GM12878 (cell line): ENCODE data around the gene PAM. TPM values are rescaled to one million over a fixed set of nuclear protein-coding genes. Genes with fewer than 3 reads are reported as not detected.

ENCODE experiments used
- ATAC-seq: fragments of 200-7000 bp; cut with Tn5 transposase; 3 replicates; pipeline ENCODE4 v1.9.1; 2020; ENCODE audit warnings: mild to moderate bottlenecking, moderate library complexity
- BruUV-seq: library from RNA; stranded (reverse); fragments of 400-500 nt; replicated peaks from 2 replicates; lab custom pipeline; 2021; lab: Mats Ljungman, UMichigan
- CTCF ChIA-PET: fragments of 300-600 bp; sonication (Branson Sonifier 250); formaldehyde crosslinking; extraction: SDS; loops from one replicate; lab custom pipeline; 2021; ENCODE audit warnings: inconsistent platforms; lab: Yijun Ruan, JAX
- POLR2A ChIA-PET: fragments of 350-600 bp; formaldehyde crosslinking; extraction: SDS; loops from one replicate; lab custom pipeline; 2021; ENCODE audit warnings: inconsistent platforms; lab: Charles Lee
- RAD21 ChIA-PET: fragments of 300-600 bp; sonication (Branson Sonifier 250); formaldehyde crosslinking; loops from one replicate; lab custom pipeline; 2023; ENCODE audit warnings: antibody characterized with exemption; ENCODE audit not compliant: unreplicated experiment; lab: Charles Lee
- SMC1A ChIA-PET: fragments of 300-600 bp; sonication (Branson Sonifier 250); formaldehyde crosslinking; loops from one replicate; lab custom pipeline; 2023; ENCODE audit not compliant: unreplicated experiment, uncharacterized antibody; lab: Charles Lee
- DNase-seq: peaks from one replicate; pipeline ENCODE4 v3.0.0-alpha.2; 2011; ENCODE audit warnings: low read depth, low spot score
- FAIRE-seq: peaks from 3 replicates; lab custom pipeline; 2011; peaks lifted over from hg19 to GRCh38; lab: Jason Lieb, UNC
- H2AFZ ChIP-seq: 2 replicates; pipeline ENCODE4 v1.6.0; 2011; ENCODE audit warnings: low read depth, low read length, control low read depth; ENCODE audit not compliant: control insufficient read depth
- H3K27ac ChIP-seq: 2 replicates; pipeline ENCODE4 v1.5.1; 2011; ENCODE audit warnings: control low read depth; ENCODE audit not compliant: control insufficient read depth, insufficient read depth
- H3K27me3 ChIP-seq, 2 experiments: replicated peaks in 1 of 2; 2 replicates each; pipeline versions ENCODE4 v1.6.0 to v1.6.1; 2011; ENCODE audit warnings: low read length in 1 of 2; ENCODE audit not compliant: control insufficient read depth in 2 of 2, insufficient read depth in 2 of 2
- H3K36me3 ChIP-seq, 2 experiments: 2 replicates each; pipeline ENCODE4 v1.5.1; 2011; ENCODE audit warnings: low read length in 1 of 2; ENCODE audit not compliant: control insufficient read depth in 2 of 2, insufficient read depth in 2 of 2
- H3K4me1 ChIP-seq: 2 replicates; pipeline ENCODE4 v1.6.1; 2011; ENCODE audit warnings: mild to moderate bottlenecking, low read length, moderate library complexity, mixed read lengths; ENCODE audit not compliant: control insufficient read depth, insufficient read depth
- H3K4me2 ChIP-seq: 2 replicates; pipeline ENCODE4 v1.6.0; 2011; ENCODE audit warnings: control low read depth; ENCODE audit not compliant: control insufficient read depth, insufficient read depth
- H3K4me3 ChIP-seq: fragments of 200-600 bp; sonication (generic); 2 replicates; pipeline ENCODE4 v1.5.1; 2016
- H3K79me2 ChIP-seq: 2 replicates; pipeline ENCODE4 v1.6.0; 2011; ENCODE audit warnings: low read length; ENCODE audit not compliant: control insufficient read depth, insufficient read depth
- H3K9ac ChIP-seq: 2 replicates; pipeline ENCODE4 v1.8.0; 2011; ENCODE audit warnings: low read length, control low read depth, mixed read lengths; ENCODE audit not compliant: control insufficient read depth, insufficient read depth
- H3K9me3 ChIP-seq: replicated peaks from 3 replicates; pipeline ENCODE4 v1.5.1; 2011; ENCODE audit warnings: mild to moderate bottlenecking, low read length; ENCODE audit not compliant: control insufficient read depth, insufficient read depth
- H4K20me1 ChIP-seq: 2 replicates; pipeline ENCODE4 v1.6.0; 2011; ENCODE audit not compliant: control insufficient read depth, insufficient read depth
- DPF2 ChIP-seq: fragments of 450-650 bp; IDR thresholded peaks from 2 replicates; pipeline ENCODE4 v1.6.1; 2017; ENCODE audit warnings: mild to moderate bottlenecking
- MXI1 ChIP-seq: fragments of 150-350 bp; IDR thresholded peaks from 2 replicates; pipeline ENCODE4 v1.6.1; 2011; ENCODE audit warnings: low read depth, mild to moderate bottlenecking, inconsistent platforms, low read length, improper control_type of control experiment
- PAX5 ChIP-seq: IDR thresholded peaks from 2 replicates; pipeline ENCODE4 v1.6.1; 2011; ENCODE audit warnings: low read depth, low read length, borderline replicate concordance
- POU2F2 ChIP-seq: IDR thresholded peaks from 3 replicates; pipeline ENCODE4 v1.6.1; 2011; ENCODE audit warnings: low read depth, mild to moderate bottlenecking, low read length, borderline replicate concordance
- SRF ChIP-seq, 2 experiments: IDR thresholded peaks; 2 replicates each; pipeline ENCODE4 v1.6.1; 2011; ENCODE audit warnings: low read depth in 2 of 2, low read length in 2 of 2, mild to moderate bottlenecking in 1 of 2, moderate library complexity in 1 of 2
- WGBS: methylation state at CpG from one replicate; pipeline ENCODE4 v1.1.6; 2016; ENCODE audit warnings: low lambda C conversion rate; ENCODE audit not compliant: insufficient replicate concordance, insufficient coverage; ENCODE audit errors: missing lambda C conversion rate; 5-methylcytosine and 5-hydroxymethylcytosine counted together
- in situ Hi-C: fragments of 300-500 bp; cut with MboI; formaldehyde crosslinking; loops from 9 replicates; pipeline ENCODE4 v1.14.3; 2018; ENCODE audit warnings: mixed read lengths
- intact Hi-C: fragments of 100-400 bp; cut with micrococcal nuclease; formaldehyde crosslinking; loops from one replicate; pipeline ENCODE4 v1.14.2; 2022; ENCODE audit not compliant: unreplicated experiment
- polyA plus RNA-seq, 11 experiments: library from polyadenylated mRNA; depleted of rRNA in 4 of 11; unstranded in 6 of 11; stranded (reverse) in 5 of 11; fragments of >200 nt; fragmentation: Nextera tagmentation in 4 of 11; fragmentation: Illumina TruSeq in 1 of 11; extraction: Ambion mirVana in 4 of 11; extraction: Trizol in 1 of 11; gene quantifications; 1 replicate in 1 of 11; 2 replicates in 10 of 11; pipeline versions ENCODE4 v1.2.1 to v1.2.3, GENCODE V29; 2011 to 2016; ENCODE audit warnings: inconsistent platforms in 2 of 11, missing spikeins in 2 of 11, low read depth in 1 of 11
- total RNA-seq, 4 experiments: library from RNA; depleted of rRNA in 3 of 4; stranded (reverse); fragments of >200 nt in 3 of 4; fragmentation: Illumina TruSeq in 1 of 4; extraction: Trizol in 1 of 4; gene quantifications; 2 replicates each; pipeline versions ENCODE4 v1.2.1 to v1.2.3, GENCODE V29; 2013 to 2021
- TF ChIP-seq, protein P1 (sequence below): fragments of 450-650 bp; formaldehyde crosslinking; IDR thresholded peaks from 2 replicates; pipeline ENCODE4 v1.5.0; 2022; ENCODE audit warnings: mild to moderate bottlenecking, missing genetic modification characterization
- TF ChIP-seq, protein P2 (sequence below): IDR thresholded peaks from 2 replicates; pipeline ENCODE4 v1.6.1; 2011; ENCODE audit warnings: borderline replicate concordance, low read depth, mild to moderate bottlenecking, moderate library complexity, mixed read lengths, low read length; ENCODE audit not compliant: insufficient read depth; ENCODE audit errors: extremely low read length
- TF ChIP-seq, protein P3 (sequence below): fragments of 450-650 bp; IDR thresholded peaks from 2 replicates; pipeline ENCODE4 v1.6.1; 2018; ENCODE audit warnings: borderline replicate concordance, mild to moderate bottlenecking; ENCODE audit not compliant: partially characterized antibody
- TF ChIP-seq, protein P4 (sequence below), 3 experiments: IDR thresholded peaks in 2 of 3; conservative IDR thresholded peaks in 1 of 3; 2 replicates each; pipeline ENCODE4 v1.5.1; 2011; ENCODE audit warnings: low read depth in 3 of 3, low read length in 3 of 3, mild to moderate bottlenecking in 3 of 3, control low read depth in 2 of 3, moderate library complexity in 2 of 3, inconsistent platforms in 1 of 3, mixed read lengths in 1 of 3; ENCODE audit not compliant: control insufficient read depth in 2 of 3, insufficient read depth in 1 of 3; ENCODE audit errors: extremely low read depth in 1 of 3
- TF ChIP-seq, protein P5 (sequence below): fragments of 450-650 bp; formaldehyde crosslinking; IDR thresholded peaks from 2 replicates; pipeline ENCODE4 v1.4.0; 2020; ENCODE audit warnings: mild to moderate bottlenecking, moderate library complexity

The PAM gene
- total and polyA plus RNA-seq, 10 of the 15 experiments (the other 5 are each of a cell fraction or from before 2014, with no cell fraction given), result 5.5 to 72.5 (median 15.4) TPM

DNA sequence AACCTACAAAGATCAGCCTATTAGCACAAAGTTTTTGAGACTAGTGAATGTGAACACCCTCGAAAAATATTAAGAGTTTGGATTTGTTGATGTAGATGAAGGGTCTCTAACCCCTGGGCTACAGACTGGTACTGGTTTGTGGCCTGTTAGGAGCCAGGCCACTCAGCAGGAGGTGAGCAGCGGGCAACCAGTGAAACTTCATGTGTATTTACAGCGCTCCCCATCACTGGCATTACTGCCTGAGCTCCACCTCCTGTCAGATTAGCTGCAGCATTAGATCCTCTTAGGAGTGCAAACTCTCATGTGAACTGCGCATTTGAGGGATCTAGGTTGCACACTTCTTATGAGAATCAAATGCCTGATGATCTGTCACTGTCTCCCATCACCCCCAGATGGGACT is 11.2 kb upstream of the PAM start:
- in situ Hi-C loops, result no loop called here
- no peak for FAIRE-seq
- H3K4me3 ChIP-seq, result no peak overlapping the region
- intact Hi-C loops, result no loop called here
- no TSS peak for BruUV-seq
- no peaks in the 10 kb centered on the region for H3K27me3 ChIP-seq
- ATAC-seq, result no peak
- DNase-seq, result no peak
- 75% methylated on average over 4 of the region's 4 CpGs for WGBS
- RAD21 ChIA-PET, result no interaction called here
- H3K36me3 ChIP-seq, result no peaks in the 10 kb centered on the region
- H3K4me2 ChIP-seq, result no peak overlapping the region
- CTCF ChIA-PET, result interaction anchor here (1.9 kb wide), 1 partner anchor 20 kb away, joined by 4 read pairs; no protein-coding TSS in a partner anchor
- no peaks in the 10 kb centered on the region for H4K20me1 ChIP-seq
- H3K4me1 ChIP-seq, result peaks cover 6% of the 10 kb centered on the region; the same call in 1 of the 2 replicates
- no peaks in the 10 kb centered on the region for H3K79me2 ChIP-seq
- H3K9ac ChIP-seq, result no peak overlapping the region
- no peak overlapping the region for H2AFZ ChIP-seq
- no peak overlapping the region for H3K27ac ChIP-seq
- SMC1A ChIA-PET, result no interaction called here
- H3K9me3 ChIP-seq, result no peaks in the 10 kb centered on the region
- POLR2A ChIA-PET, result interaction anchor here (0.6 kb wide), 1 partner anchor 14 kb away, joined by 4 read pairs; no protein-coding TSS in a partner anchor
- no peak for TF ChIP-seq MXI1
- TF ChIP-seq, protein P1, sequence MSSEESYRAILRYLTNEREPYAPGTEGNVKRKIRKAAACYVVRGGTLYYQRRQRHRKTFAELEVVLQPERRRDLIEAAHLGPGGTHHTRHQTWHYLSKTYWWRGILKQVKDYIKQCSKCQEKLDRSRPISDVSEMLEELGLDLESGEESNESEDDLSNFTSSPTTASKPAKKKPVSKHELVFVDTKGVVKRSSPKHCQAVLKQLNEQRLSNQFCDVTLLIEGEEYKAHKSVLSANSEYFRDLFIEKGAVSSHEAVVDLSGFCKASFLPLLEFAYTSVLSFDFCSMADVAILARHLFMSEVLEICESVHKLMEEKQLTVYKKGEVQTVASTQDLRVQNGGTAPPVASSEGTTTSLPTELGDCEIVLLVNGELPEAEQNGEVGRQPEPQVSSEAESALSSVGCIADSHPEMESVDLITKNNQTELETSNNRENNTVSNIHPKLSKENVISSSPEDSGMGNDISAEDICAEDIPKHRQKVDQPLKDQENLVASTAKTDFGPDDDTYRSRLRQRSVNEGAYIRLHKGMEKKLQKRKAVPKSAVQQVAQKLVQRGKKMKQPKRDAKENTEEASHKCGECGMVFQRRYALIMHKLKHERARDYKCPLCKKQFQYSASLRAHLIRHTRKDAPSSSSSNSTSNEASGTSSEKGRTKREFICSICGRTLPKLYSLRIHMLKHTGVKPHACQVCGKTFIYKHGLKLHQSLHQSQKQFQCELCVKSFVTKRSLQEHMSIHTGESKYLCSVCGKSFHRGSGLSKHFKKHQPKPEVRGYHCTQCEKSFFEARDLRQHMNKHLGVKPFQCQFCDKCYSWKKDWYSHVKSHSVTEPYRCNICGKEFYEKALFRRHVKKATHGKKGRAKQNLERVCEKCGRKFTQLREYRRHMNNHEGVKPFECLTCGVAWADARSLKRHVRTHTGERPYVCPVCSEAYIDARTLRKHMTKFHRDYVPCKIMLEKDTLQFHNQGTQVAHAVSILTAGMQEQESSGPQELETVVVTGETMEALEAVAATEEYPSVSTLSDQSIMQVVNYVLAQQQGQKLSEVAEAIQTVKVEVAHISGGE, result no peak
- TF ChIP-seq PAX5, result no peak
- no peak for TF ChIP-seq SRF (IDR thresholded peaks at IDR 0.05; ENCODE audit: low read depth in 2 of 2, low read length in 2 of 2)
- TF ChIP-seq, protein P2, sequence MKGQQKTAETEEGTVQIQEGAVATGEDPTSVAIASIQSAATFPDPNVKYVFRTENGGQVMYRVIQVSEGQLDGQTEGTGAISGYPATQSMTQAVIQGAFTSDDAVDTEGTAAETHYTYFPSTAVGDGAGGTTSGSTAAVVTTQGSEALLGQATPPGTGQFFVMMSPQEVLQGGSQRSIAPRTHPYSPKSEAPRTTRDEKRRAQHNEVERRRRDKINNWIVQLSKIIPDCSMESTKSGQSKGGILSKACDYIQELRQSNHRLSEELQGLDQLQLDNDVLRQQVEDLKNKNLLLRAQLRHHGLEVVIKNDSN, result no peak
- no peak for TF ChIP-seq POU2F2
- TF ChIP-seq, protein P3, sequence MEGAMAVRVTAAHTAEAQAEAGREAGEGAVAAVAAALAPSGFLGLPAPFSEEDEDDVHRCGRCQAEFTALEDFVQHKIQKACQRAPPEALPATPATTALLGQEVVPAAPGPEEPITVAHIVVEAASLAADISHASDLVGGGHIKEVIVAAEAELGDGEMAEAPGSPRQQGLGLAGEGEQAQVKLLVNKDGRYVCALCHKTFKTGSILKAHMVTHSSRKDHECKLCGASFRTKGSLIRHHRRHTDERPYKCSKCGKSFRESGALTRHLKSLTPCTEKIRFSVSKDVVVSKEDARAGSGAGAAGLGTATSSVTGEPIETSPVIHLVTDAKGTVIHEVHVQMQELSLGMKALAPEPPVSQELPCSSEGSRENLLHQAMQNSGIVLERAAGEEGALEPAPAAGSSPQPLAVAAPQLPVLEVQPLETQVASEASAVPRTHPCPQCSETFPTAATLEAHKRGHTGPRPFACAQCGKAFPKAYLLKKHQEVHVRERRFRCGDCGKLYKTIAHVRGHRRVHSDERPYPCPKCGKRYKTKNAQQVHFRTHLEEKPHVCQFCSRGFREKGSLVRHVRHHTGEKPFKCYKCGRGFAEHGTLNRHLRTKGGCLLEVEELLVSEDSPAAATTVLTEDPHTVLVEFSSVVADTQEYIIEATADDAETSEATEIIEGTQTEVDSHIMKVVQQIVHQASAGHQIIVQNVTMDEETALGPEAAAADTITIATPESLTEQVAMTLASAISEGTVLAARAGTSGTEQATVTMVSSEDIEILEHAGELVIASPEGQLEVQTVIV, result no peak
- no peak for TF ChIP-seq DPF2
- TF ChIP-seq, protein P4, sequence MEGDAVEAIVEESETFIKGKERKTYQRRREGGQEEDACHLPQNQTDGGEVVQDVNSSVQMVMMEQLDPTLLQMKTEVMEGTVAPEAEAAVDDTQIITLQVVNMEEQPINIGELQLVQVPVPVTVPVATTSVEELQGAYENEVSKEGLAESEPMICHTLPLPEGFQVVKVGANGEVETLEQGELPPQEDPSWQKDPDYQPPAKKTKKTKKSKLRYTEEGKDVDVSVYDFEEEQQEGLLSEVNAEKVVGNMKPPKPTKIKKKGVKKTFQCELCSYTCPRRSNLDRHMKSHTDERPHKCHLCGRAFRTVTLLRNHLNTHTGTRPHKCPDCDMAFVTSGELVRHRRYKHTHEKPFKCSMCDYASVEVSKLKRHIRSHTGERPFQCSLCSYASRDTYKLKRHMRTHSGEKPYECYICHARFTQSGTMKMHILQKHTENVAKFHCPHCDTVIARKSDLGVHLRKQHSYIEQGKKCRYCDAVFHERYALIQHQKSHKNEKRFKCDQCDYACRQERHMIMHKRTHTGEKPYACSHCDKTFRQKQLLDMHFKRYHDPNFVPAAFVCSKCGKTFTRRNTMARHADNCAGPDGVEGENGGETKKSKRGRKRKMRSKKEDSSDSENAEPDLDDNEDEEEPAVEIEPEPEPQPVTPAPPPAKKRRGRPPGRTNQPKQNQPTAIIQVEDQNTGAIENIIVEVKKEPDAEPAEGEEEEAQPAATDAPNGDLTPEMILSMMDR (IDR thresholded peaks at IDR 0.05 in 2 of 3, conservative IDR thresholded peaks at IDR 0.05 in 1 of 3; ENCODE audit: control insufficient read depth in 2 of 3, extremely low read depth in 1 of 3, insufficient read depth in 1 of 3, low read depth in 3 of 3, low read length in 3 of 3), result no peak
- TF ChIP-seq, protein P5, sequence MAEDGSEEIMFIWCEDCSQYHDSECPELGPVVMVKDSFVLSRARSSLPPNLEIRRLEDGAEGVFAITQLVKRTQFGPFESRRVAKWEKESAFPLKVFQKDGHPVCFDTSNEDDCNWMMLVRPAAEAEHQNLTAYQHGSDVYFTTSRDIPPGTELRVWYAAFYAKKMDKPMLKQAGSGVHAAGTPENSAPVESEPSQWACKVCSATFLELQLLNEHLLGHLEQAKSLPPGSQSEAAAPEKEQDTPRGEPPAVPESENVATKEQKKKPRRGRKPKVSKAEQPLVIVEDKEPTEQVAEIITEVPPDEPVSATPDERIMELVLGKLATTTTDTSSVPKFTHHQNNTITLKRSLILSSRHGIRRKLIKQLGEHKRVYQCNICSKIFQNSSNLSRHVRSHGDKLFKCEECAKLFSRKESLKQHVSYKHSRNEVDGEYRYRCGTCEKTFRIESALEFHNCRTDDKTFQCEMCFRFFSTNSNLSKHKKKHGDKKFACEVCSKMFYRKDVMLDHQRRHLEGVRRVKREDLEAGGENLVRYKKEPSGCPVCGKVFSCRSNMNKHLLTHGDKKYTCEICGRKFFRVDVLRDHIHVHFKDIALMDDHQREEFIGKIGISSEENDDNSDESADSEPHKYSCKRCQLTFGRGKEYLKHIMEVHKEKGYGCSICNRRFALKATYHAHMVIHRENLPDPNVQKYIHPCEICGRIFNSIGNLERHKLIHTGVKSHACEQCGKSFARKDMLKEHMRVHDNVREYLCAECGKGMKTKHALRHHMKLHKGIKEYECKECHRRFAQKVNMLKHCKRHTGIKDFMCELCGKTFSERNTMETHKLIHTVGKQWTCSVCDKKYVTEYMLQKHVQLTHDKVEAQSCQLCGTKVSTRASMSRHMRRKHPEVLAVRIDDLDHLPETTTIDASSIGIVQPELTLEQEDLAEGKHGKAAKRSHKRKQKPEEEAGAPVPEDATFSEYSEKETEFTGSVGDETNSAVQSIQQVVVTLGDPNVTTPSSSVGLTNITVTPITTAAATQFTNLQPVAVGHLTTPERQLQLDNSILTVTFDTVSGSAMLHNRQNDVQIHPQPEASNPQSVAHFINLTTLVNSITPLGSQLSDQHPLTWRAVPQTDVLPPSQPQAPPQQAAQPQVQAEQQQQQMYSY (CRISPR knock-in tag), result no peak
